ENCODE data around the gene AHRR. TPM values are rescaled to one million over a fixed set of nuclear protein-coding genes. Genes with fewer than 3 reads are reported as not detected.
A peak's percentile ranks its signal among the peaks of the same experiment; 100 is the strongest.

AHRR gene
- total RNA-seq, 1 experiment from 2014 or later: 3.2 TPM

GRCh38 chr5:452978-453710 lies 131.6 kb downstream of the AHRR start:
- no peak for TF ChIP-seq CTCF (IDR thresholded peaks at IDR 0.05; ENCODE audit: unreplicated experiment)
- CTCF ChIA-PET: interaction anchor here (0.6 kb wide), 2 partner anchors 28 to 313 kb away, joined by 3 to 4 read pairs; no protein-coding TSS in a partner anchor
- DNase-seq (ENCODE audit: unreplicated experiment): no peak
- no TSS peak for BruUV-seq (replicated peaks)
- Mint-ChIP-seq H3K27ac (ENCODE audit: low read depth, unreplicated experiment) (no peak overlapping the region), H3K4me3 (ENCODE audit: unreplicated experiment) (no peak overlapping the region), H3K4me1 (ENCODE audit: insufficient read depth, unreplicated experiment) (peaks cover 22% of the 10 kb centered on the region), H3K27me3 (ENCODE audit: insufficient read depth, unreplicated experiment) (no peaks in the 10 kb centered on the region), H3K9me3 (ENCODE audit: unreplicated experiment) (no peaks in the 10 kb centered on the region), H3K36me3 (ENCODE audit: insufficient read depth, unreplicated experiment) (peaks cover 77% of the 10 kb centered on the region)
- intact Hi-C loops (cut with micrococcal nuclease): no loop called here
- POLR2A ChIA-PET: interaction anchor here (0.8 kb wide), 1 partner anchor 19 kb away, joined by 3 read pairs; no protein-coding TSS in a partner anchor

DNA sequence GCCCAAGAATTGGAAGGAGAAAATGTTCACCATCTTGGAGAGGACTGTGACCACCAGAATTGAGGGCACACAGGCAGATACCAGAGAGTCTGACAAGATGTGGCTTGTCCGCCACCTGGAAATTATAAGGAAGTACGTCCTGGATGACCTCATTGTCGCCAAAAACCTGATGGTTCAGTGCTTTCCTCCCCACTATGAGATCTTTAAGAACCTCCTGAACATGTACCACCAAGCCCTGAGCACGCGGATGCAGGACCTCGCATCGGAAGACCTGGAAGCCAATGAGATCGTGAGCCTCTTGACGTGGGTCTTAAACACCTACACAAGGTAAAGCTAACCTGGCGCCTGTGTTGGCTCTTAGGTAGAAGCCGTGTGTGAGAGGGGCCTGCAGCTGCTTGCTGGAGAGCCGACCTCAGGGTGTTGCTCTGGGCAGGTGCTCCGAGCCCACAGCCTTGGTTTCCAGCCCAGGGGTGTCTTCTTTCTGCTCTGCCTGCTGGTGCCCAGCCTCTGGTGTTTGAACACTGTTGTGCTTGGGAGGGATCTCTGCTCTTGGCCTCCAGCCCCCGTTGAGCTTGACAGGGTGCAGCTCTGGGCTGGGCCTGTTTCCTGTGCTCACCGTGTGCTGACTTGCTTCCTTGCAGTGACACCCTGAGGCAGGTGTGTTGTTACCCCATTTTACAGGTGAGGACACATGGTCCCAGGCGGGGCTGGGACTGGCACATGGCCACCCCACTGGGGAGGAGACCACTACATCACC lies 132.4 kb downstream of the AHRR start:
- ChIA-PET CTCF (no interaction called here), POLR2A (no interaction called here)
- H3K4me1 Mint-ChIP-seq (ENCODE audit: insufficient read depth, unreplicated experiment): peaks cover 24% of the 10 kb centered on the region
- intact Hi-C loops (cut with micrococcal nuclease): no loop called here
- H3K27me3 Mint-ChIP-seq (ENCODE audit: insufficient read depth, unreplicated experiment): no peaks in the 10 kb centered on the region
- no peak overlapping the region for H3K27ac Mint-ChIP-seq (ENCODE audit: low read depth, unreplicated experiment)
- no peak overlapping the region for H3K4me3 Mint-ChIP-seq (ENCODE audit: unreplicated experiment)
- H3K9me3 Mint-ChIP-seq (ENCODE audit: unreplicated experiment): no peaks in the 10 kb centered on the region
- no peak for TF ChIP-seq CTCF (IDR thresholded peaks at IDR 0.05; ENCODE audit: unreplicated experiment)
- BruUV-seq (replicated peaks): no TSS peak
- H3K36me3 Mint-ChIP-seq (ENCODE audit: insufficient read depth, unreplicated experiment): peaks cover 77% of the 10 kb centered on the region
- peak; percentile 34 for DNase-seq (ENCODE audit: unreplicated experiment)

DNA sequence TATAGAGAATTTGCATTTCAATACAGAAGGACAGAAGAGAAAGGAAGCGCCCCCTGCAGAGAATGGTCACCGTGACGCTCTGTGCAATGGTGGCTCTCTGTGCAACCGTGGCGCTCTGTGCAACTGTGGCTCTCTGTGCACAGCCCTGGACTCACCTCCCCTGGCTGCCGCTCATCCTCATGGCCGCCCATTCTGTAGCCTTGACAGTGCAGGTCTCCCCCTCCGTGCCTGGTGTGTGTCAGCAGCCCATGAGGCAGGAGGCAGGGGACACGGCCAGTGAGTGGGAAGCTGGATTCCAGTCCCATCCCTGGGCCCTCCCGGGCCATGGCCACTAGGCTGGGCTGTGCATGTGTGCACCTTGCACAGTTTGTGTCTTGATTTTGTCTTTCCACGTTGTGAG lies 133.4 kb downstream of the AHRR start:
- ChIA-PET CTCF (interaction anchor here (0.7 kb wide), 1 partner anchor 380 kb away, joined by 3 read pairs; no protein-coding TSS in a partner anchor), POLR2A (no interaction called here)
- TF ChIP-seq CTCF (IDR thresholded peaks at IDR 0.05; ENCODE audit: unreplicated experiment): no peak
- intact Hi-C loops (cut with micrococcal nuclease): no loop called here
- Mint-ChIP-seq H3K4me1 (ENCODE audit: insufficient read depth, unreplicated experiment) (peaks cover 33% of the 10 kb centered on the region), H3K9me3 (ENCODE audit: unreplicated experiment) (no peaks in the 10 kb centered on the region), H3K27me3 (ENCODE audit: insufficient read depth, unreplicated experiment) (no peaks in the 10 kb centered on the region), H3K27ac (ENCODE audit: low read depth, unreplicated experiment) (no peak overlapping the region), H3K36me3 (ENCODE audit: insufficient read depth, unreplicated experiment) (peaks cover 70% of the 10 kb centered on the region), H3K4me3 (ENCODE audit: unreplicated experiment) (no peak overlapping the region)
- BruUV-seq (replicated peaks): no TSS peak
- no peak for DNase-seq (ENCODE audit: unreplicated experiment)

GRCh38 chr5:455806-456205 lies 134.3 kb downstream of the AHRR start:
- Mint-ChIP-seq H3K27ac (ENCODE audit: low read depth, unreplicated experiment) (no peak overlapping the region), H3K9me3 (ENCODE audit: unreplicated experiment) (no peaks in the 10 kb centered on the region), H3K36me3 (ENCODE audit: insufficient read depth, unreplicated experiment) (peaks cover 71% of the 10 kb centered on the region), H3K27me3 (ENCODE audit: insufficient read depth, unreplicated experiment) (no peaks in the 10 kb centered on the region), H3K4me1 (ENCODE audit: insufficient read depth, unreplicated experiment) (peaks cover 33% of the 10 kb centered on the region), H3K4me3 (ENCODE audit: unreplicated experiment) (no peak overlapping the region)
- intact Hi-C loops (cut with micrococcal nuclease): no loop called here
- DNase-seq (ENCODE audit: unreplicated experiment): no peak
- ChIA-PET CTCF (no interaction called here), POLR2A (no interaction called here)
- no TSS peak for BruUV-seq (replicated peaks)
- TF ChIP-seq CTCF (IDR thresholded peaks at IDR 0.05; ENCODE audit: unreplicated experiment): no peak
